HG02970 (cell line): ENCODE data around the gene MTPN.
A peak's percentile ranks its signal among the peaks of the same experiment; 100 is the strongest.

Experiments
- ATAC-seq: cut with Tn5 transposase; IDR thresholded peaks from one replicate; pipeline ENCODE4 v1.9.1; 2021; ENCODE audit warnings: mild to moderate bottlenecking, moderate library complexity, moderate number of reproducible peaks; ENCODE audit not compliant: unreplicated experiment, low FRiP score

Gene MTPN

DNA sequence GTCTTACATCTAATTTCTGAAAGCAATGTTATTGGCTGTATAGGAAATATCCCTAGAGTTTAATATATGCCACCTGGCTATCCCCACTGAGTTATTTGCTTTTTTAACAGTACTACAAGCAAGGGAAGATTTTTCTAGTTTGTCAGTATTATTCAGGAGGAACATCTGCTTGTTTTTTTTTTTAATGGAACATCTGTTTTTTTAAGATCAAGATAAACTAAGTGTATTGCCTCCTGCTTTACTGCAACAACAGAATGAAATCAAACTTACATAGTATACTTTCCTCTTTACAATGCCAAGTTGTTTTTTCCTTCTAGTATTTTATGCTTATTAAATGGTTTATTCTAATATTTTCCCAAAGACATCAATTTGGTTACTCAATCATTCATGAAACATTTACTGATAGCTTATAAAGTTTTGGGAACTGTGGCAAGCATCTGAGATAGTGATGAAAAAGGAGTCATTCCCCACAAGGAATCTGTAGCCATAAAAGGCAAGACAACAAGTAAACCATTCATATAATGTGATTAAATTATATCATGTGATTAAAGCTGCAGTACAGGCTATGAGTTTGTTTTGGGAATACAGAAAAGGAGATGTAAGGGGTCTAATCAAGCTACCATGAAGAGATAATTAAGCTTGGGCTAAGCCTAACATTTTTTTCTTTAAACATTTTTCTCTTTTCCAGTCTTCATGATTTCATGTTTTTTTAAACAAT is 17.4 kb downstream of the MTPN start:
- ATAC-seq: no peak

DNA sequence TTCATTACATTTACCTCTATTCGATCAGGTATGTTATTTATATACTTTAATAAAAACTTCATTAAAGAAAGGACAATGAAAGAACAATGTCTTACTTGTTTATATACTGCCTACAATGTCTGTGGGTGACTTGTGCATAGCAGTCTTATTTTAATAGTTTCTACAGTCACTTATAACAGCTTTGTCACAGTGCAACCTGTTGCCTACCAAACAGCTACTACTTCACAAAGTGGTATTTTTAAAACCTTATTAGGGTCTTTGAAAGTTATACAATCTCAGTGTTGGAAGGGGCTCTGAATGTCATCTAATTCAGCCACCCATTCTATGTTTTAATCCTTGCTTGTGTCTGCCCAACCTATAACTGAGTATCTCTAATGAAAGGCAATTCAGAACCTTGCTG is 19.0 kb downstream of the MTPN start:
- ATAC-seq: no peak

GRCh38 chr7:135957627-135958026 is 19.5 kb downstream of the MTPN start:
- no peak for ATAC-seq

DNA sequence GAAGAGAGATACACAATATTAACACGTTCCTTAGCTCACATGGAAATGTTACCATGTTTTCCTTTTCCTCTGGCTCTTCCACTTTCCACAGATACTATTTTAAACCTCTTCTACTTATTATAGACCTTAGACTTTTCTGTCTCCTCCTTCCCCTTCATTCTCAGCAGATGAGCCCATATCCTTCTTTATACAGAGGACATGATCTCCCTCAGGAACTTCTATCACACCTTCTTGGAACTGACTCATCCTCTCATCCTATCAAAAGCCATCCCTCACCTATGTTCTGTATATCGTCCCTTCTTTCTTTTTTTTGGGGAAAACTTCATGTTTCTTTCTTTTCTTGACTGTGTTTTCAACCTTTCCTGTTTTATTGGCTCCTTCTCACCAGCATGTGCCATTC is 20.8 kb downstream of the MTPN start:
- no peak for ATAC-seq

DNA sequence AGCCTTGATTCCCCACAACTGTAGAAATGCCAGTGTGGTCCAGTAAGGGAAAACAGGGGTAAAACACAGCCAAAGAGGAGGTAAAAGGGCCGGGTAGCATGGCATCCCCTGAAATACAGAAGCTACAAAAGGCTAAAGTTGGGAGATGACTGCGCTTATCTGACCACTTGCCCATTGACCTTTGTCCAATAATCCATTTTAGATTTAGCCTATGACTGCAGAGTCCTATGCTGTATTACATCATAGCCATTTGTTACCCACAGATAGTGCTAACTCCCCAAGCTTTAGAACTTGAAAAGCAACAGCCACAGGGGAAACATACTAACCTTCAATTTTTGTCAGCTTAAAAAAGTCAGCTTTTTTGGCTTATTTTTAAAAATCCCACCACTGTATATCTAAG is 26.2 kb downstream of the MTPN start:
- ATAC-seq: no peak

DNA sequence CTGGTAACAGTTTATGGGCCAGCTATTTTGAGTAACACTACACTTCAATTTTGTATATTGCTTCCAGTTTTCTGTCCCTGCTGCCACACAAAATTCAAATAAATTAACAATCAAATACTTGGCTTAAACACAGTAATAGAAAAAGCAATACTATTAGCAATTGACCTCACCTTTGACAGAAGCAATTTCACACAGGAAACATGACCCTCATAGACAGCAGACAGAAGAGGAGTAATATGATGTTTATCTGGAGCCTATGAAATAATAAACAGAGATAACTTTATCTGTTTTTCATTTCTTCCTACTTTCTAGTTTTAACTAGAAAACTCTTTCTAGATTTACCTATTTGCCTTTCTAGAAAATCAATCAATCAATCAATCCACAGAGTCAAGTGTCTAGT is 26.7 kb downstream of the MTPN start:
- no peak for ATAC-seq

GRCh38 chr7:135946289-135947055 is 30.7 kb downstream of the MTPN start:
- no peak for ATAC-seq

GRCh38 chr7:135944753-135945152 is 32.4 kb downstream of the MTPN start:
- ATAC-seq: no peak

GRCh38 chr7:135943134-135943879 is 33.9 kb downstream of the MTPN start:
- no peak for ATAC-seq

DNA sequence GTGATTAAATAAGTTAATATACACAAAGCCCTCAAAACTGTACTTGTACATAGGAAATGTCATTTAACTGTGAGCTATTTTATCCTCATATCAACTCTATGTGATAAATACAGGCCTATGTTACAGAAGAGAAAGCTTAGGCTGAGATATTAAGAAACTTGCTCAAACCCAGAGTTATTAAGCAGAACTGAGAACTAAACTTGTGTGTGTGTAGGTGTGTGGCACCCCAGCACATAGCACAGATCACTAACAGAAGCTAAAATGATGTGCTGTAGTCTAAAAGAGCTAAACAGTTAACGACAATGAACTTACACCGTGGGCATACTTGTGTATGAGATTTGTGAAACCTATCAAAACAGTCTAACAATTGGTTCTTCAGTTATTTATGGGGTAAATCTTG is 34.5 kb downstream of the MTPN start:
- ATAC-seq: peak; percentile 65

GRCh38 chr7:135940077-135941075 is 36.8 kb downstream of the MTPN start:
- no peak for ATAC-seq

DNA sequence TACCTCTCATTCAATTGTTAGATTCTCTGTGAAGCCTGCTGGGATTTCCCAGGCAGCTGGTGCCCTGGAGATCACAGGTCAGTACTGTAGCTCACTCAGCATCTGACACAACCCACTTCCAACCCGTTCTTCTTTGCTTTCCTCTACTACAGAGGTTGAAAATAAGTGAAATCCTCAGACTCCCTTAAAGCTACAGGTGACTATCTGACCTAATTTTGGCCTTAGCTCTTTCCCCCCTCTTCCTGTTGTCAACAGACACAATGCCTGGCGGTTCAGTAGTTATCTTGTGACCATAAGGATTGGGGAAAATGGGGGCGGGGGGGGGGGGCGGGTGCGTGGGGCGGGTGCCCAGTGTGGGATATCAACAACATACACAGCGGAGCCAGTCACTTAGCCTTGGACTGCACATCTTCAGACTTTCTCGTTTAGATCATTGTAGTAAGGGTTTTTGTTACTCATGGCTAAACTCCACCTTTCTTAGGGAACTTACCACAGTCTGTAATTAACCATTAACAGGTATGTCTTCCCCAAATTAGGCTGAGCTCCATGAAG is 37.8 kb downstream of the MTPN start:
- no peak for ATAC-seq

DNA sequence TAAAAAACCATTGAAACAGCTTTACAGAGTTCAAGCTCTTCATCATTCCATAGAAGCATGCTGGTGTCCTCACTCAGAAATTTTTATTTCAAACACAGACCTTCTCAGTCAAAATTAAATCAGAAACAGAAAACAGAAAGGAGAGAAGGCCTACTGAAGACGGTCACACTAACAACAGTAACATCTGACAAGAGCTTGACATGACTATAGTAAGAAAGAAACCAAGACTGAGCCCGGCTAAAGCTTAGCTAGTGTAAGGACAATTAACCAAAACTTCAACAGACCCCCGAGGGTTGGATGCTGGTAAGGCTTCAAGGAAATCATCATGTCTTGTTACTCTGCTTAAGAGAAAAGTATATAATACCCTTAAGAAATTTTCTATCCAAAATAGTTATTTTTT is 38.6 kb downstream of the MTPN start:
- no peak for ATAC-seq

GRCh38 chr7:135938086-135938485 is 39.1 kb downstream of the MTPN start:
- no peak for ATAC-seq

GRCh38 chr7:135936497-135937217 is 40.5 kb downstream of the MTPN start:
- no peak for ATAC-seq

DNA sequence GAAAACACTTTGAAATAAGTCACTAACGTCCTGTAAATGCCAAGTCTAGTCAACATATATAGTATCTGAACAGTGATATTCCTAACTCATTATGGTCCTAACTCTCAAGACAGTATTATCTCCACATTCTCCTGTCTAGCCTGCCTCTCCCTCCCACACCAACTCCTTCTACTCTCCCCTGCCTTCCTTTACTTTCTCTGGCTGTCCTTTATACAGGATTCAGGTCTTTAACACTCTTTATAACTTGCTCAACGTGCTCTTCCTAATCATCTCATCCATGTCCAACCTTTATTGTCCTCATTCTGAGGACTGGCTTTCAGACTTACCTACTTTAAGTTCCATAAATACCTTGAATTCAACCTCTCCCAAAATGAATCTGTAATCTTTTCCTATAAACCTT is 42.5 kb downstream of the MTPN start:
- ATAC-seq: no peak

DNA sequence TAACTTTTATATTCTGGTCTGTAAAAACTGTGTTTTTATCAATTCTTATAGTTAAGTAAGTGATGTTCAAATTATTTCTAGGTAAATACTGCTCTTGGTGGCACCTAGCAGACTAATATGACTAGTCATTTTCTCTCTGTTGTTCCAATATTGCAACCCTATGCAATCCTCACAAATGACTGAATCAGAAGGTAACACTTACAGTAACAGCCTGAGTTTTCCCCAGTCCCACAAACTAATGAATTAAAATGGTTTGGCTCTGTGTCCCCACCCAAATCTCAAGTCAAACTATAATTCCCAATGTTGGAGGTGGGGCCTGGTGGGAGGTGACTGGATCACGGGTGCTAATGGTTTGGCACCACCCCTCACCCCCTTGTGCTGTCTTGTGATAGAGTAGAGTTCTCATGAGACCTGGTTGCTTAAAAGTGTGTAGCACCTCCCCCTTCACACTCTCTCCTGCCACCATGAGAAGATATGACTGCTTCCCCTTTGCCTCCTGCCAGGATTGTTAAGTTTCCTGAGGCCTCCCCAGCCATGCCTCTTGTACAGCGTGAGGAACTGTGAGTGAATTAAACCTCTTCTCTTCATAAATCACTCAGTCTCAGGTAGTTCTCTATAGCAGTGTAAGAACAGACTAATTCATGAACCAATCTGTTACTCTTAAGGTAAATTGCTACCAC is 43.5 kb downstream of the MTPN start:
- ATAC-seq: no peak

DNA sequence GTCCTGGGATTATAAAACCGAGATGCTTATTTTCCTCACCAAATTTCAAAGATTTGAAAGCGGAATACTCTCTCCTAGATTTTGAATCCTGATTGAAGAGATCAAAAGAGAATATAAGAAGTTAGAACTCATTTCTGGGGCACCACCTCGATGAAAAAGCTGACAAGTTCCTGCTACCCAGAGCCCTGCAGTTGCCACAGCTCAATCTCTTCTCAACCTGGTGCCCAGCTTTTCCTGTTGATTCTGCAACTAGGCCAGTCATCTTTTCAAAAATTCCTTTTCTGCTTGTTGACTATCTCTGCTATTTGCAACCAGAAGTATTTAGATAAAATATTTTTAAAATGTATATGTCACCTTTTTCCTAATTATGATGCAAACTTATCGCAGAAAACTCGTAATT is 45.0 kb downstream of the MTPN start:
- no peak for ATAC-seq
